H4 (cell line): Measurements from ENCODE around the gene SSTR3. TPM values are rescaled to one million over a fixed set of nuclear protein-coding genes. Genes with fewer than 3 reads are reported as not detected.
A peak's percentile ranks its signal among the peaks of the same experiment; 100 is the strongest.

Experiments
- DNase-seq: peaks from one replicate; pipeline ENCODE4 v3.0.0-alpha.2; 2015; ENCODE audit warnings: low spot score
- total RNA-seq: library from RNA; depleted of rRNA; stranded (reverse); fragments of >200 nt; shearing (Covaris generic); gene quantifications from 2 replicates; pipeline ENCODE4 v1.2.3, GENCODE V29; 2014

SSTR3 gene
- total RNA-seq, 1 experiment from 2014 or later = not detected

DNA sequence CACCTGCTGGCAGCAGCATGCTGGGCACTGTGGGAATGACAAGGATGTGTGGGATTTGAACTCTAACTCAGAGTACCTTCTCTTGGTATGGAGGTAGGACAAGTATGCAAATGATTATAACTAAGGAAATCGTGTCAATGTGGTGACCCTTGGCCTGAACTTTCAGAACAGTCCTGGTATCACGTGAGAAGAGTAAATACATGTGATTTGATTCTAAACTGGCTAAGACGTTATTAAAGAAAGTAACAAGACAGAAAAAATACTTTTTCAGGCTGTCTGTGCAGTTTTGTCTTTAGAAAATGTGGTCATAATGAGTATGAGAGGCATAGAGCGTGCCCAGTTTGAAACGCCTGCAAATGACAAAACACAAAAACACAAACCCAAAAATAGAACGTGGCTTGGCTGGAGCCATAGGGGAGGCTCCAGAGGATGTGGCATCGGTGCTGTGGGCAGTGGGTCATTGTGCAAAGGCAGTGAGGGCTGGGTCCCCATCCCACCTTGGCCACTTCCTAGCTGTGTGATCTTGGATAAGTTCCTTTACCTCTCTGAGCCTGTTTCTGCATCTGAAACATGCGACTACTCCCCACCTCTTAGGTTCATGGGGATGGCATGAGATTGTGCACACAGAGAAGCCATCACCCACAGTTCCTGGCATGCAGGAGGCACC, 44.2 kb downstream of the SSTR3 start:
- DNase-seq = no peak

DNA sequence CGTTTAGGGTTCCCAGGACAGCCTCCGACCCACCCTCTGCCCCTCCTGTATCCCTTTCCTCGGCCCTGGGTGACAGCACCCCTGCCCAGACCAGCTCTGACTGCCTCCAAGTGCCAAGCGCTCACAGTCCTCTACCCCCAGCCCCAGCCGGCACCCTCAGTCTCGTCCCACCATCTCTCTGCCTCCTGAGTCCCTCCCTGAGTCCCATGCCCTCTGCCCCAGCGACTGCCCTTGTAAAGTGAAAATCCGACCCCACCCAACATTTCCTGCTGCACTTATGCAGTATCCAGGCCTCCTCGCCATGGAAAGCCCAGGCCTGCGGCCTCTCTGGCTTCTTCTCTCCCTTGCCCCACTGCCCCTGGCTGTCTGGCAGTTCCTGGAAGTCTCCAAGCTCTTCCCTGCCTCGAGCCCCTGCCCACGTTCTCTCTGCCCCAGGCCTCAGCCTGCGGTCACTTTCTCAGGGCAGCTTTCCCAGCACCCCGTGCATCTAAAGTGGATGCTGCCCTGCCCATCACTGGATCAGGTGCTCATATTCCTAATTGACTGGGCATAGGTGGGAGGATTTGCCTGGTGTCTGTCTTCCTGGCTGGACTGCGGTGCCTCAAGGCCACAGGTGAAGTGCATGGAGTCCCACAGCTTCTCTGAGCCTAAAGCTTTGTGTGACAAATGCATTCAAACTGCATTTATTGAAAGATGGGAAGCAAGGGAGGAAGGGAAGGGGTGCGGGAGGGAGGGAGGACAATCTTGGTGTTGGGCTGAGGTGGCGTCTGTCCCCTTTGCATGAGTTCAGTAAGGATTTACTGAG, 44.9 kb downstream of the SSTR3 start:
- DNase-seq = no peak

DNA sequence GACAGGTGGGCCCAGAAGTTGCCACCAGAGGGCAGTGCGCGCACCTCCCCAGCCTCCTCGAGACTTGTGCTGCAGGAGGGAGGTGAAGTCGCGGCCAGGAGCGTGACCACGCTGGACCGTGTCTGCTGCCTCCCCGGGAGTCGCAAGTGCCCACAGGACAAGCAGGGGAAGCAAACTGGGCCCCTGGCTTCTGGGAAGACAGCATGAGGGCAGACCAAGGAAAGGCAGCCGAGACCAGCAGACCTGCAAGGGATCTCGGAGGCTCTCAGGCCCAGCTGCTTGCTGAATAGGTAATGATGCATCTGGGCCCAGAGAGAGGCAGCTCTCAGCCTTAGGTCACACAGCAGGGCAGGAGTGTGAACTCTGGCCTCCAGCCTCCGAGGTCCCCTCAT, 45.6 kb downstream of the SSTR3 start:
- peak; percentile 53 for DNase-seq

DNA sequence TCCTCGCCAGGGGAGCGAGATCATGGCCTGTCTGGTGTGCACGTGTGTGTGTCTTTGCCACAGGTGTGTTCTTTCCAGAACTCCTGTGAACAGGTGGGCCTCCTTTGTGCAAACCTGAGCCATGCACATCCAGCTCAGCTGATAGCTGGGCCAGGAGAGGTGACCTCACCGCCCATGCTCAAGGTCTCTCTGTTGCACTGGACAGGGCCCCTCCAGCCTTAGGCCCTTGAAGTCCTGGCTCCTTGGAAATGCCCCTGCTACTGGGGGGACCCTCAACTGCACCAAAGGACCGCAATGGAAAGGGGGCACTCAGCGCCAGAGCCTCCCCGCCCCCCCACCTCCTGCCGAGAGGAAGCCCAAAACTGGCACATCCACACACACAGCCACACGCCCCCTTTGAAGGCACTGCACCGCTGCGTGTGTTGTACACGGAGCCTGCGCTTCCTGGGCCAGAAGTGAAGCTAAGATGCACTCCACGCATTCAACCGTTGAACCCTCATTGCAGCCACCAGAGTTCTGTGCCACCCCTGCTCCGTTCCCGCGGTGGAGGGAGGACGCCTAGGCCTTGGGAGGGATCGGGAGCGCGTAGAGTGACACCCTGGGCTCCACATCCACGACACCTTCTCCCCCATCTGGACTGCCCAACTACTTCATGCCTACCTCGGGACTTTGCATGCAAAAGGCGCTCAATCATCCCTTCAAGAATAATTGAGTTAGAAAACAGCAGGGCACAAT, 46.2 kb downstream of the SSTR3 start:
- DNase-seq = no peak

DNA sequence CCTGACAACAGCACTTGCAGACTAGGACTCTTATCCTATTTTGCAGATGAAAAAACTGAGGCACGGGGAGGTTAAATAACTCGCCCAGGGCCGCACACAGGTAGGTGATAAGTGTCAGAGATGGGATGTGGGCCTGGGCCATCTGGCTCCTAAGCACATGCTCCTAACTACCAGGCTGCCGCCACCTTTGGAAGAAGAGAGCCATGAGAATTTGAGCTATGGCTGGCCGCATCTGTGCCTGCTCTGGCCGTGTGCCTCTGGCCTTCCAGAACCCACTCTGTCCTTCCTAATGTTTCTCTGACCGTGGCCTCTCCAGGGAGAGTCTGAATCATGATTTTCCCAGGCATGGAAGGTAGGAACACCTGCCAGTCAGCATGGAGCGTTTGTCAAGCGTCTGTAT, 47.2 kb downstream of the SSTR3 start:
- DNase-seq = no peak

DNA sequence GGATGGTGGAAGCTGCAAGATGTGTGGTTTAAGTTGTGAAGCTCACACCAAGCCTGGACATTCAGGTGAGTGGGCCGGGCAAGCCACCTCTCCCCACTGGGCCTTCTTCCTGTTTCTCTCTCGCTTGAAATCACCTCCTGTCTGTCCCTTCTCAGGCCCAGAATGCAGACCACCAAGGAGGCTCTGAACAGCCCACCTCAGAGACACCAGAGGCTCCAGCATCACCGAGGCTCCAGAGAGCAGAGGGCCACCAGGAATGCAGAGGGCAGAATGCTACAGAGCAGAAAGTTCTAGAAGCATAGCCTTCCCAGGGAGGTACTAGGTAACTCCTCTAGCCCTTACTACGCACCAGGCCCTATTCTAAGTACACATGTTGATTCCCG, 47.8 kb downstream of the SSTR3 start:
- DNase-seq = no peak

DNA sequence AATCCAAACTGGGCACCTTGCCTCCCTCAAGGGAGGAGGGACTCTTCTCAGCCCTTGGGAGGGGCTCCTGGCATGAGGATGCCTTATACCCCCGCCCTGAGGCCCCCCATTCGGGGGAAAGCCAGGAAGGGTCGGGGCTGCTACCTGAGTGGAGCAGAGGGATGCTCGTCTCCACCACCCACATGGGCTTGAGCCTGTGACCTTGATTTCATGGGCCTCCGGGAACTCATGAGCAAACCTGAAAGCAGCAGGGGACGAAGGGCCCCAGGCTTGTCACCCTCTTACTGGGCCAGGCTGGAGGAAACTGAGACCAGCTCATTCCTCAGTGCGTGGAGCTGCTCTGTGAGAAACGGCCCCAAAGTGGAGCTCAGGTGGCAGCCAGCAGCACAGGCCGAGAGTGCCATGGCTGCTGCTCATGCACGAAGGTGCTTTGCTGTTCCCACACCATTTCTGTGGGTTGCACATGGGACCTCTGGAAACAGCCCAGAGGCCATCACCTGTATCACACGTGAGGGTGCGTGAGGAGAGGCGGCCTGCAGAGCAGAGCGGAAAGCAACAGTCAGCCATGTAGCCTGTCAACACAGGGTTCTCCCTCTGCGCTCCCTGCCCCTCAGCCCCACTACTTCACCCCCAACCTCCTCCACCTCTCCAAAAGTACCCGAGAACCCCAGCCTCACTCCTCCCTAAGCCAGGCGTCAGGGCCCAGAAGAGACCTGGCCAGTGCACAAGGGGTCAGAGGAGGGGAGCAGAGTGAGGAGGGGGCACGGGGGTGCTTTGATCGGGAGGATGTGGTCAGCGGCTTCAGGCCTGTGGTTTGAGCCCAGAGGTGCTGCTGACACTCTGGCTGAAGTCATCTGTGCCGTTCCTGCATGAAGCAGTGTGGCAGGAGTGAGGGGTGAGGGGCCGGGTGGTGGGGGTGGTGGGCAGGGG, 48.4 kb downstream of the SSTR3 start:
- no peak for DNase-seq

DNA sequence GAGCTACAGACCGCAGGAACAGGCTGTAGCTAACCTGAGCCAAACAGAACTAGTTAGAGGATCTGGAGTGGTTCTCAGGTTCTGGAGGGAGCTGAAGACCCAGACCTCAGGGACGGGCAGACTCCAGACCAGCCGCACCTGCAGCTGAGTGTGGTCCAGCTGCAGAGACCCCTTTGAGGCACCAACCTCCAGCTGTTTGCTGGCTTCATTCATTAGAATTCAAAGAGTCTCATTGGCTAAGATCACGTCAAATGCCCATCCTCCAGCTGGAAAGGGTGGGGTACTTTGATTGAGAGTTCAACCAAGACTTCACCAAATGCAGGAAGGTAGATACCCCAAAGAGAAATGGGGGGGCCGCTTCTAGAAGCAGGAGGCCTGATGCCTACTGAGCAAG, 49.2 kb downstream of the SSTR3 start:
- DNase-seq = no peak

DNA sequence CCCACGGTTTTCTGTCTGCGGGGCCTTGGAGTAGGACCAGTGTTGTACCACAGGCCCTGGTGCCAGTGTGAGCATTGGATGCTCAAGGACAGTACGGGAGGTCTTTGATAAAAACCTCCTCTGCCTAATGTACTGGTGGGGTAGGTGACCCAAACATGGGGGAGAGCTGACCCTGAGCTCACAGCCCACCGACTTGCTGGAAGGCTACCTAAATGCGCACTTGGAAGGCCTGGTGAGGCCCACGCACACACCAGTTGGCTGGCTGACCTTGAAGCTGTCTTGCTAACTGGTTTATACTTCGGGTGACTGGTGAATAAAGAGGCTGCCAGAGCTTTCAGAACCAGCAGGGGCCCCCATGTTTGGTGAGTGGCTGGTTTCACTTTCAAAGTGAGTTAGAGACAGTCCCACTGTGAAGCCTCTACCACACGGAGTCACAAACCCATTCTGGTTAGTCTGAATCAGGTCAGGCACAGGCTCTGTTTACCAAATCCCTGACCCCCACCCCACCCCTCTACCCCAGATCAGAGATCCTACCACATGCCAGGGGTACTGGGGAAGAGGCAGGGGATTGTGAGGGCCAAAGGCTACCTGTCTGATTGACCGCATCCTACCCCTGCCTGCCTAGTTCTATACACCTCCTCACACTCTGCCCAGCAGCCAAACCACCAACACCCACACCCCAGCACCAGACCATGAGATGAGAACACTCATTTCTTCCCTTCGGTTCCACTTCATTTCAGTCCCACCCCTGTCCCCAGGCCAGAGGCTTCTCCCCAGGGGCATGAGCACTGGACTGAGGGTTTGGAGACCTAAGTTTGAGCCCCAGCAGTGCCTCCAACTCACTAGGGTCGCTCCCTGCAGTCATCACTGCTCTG, 49.8 kb downstream of the SSTR3 start:
- no peak for DNase-seq

DNA sequence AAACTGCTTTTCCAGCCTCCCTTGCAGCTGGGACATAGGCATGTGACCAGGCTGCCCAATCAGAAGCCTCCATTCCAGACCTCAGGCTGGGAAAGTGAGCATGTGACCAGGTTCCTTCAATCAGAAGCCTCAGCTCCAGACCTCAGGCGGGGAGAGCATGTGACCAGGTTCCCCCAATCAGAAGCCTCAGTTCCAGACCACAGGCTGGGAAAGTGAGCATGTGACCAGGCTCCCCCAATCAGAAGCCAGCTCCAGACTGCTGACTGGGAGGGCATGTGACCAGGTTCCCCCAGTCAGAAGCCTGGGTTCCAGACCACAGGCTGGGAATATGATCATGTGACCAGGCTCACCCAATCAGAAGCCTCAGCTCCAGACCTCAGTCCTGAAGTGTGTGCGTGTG, 50.8 kb downstream of the SSTR3 start:
- no peak for DNase-seq

DNA sequence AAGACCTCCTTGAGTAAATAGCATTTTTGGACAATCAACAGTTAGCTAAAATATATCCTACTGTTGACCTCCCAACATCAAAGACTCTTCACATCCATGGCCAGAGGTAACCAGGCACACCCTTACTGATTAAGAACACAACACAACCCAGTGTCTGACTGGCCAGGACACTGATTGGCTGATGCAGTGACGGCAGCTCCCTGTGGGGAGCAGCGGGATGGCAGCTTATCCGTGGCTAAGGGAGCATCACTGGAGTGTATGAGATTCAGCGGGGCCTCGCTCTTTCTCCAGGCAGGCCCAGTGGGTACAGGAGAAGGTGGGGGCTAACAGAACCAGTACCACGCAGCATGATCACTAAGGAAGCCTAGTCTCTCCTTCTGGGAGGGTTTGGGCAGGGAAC, 52.2 kb downstream of the SSTR3 start:
- no peak for DNase-seq

DNA sequence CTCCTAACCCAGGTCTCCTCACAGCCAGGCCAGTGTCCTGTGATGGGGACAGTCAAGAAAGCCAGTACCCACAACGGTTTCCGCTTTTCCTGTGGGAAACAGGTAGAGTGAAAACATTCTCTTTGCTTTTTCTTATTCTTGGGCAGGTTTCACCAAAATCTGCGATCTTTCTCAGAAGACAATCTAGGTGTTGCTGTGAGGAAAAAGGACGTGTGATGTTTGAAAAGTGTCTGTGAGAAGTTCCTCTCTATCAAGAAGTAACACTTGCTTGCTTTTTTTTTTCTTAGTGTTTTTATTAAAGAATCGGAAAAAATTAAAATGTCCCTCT, 53.4 kb downstream of the SSTR3 start:
- DNase-seq = no peak

DNA sequence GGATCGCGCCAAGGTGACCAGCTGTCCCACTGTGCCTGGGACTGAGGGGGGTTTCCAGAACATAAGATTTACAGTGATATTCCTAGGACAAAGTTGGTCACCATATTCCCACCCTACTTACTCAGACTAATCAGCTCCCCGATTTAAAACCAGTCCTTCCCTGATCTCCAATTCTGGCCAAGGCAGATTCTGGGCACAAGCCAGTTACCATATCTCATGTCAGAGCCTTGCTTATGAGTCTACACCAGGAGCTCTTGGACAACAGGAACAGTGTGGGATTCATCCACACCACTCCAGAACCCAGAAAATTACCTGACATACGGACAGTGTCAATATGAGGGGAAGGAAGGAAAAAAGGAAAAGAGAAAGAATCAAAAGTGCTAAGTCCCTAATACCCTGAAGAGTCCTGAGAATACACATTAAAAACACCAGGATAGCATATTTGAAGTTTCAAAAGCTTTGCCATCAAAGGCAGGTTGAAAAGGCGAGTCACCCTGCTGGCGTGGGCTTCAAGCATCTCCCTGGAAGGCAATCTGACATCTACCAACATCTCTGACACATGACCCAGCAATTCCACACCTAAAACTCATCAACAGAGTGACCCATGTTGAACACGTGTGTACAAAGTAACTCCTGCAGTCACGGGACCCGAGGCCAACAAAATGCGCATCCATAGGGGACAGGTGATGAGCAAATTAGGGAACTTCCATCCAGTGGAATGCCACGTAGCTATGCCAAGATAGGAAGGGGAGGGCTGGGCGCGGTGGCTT, 54.6 kb downstream of the SSTR3 start:
- no peak for DNase-seq

DNA sequence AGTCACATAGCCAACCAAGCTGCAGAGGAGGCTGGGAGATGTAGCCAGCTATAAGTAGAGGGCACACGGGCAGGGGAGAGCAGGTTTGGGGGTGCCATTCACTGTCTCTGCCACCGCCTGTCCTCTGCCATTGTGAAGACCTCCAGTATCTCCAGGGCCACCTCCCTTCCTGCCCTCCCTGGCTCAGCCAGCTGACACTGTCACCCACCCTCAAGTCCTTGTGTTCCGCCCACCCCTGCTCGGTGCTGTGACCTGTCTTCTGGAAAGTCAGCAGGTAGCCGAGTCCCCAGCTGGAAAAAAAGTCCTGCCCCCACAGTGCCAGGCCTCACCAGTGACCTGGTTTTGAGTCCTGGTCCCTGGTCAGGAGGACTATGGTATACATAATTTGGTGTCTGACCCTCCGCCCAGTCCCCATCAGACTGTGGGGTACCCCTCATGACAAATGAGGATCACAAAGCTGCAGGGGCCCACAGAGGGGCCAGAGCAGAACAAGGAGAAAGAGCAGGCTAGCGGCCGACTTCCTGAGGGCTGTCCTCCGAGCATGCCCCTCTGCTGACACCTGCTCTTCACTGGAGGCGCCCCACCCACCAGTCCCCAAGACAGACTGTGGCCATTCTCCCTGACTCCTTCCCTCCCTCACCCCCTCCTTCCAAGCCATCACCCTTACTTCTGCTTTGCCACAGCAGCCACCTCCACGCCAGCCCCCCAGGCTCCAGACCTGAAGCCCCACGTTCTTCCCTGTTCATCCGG, 55.4 kb downstream of the SSTR3 start:
- DNase-seq = no peak

DNA sequence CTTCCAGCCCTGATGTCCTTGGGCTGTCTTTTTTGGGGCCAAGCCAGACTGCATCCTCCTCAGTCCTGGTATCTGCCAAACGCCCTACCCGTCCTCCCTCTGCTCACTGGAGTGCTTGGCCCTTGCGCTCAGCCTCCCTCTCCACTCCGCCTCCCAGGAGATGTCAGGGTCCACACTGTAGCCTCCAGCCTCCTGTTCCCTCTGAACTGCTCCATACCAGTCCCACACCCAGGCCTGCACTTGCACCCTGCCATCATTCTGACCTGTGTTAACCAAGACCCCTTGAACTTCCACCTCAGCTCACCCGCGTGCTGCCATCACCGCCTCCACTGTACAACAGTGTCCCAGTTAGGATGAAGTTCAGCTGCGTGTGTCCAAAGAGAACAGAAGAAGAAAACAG, 56.3 kb downstream of the SSTR3 start:
- no peak for DNase-seq

DNA sequence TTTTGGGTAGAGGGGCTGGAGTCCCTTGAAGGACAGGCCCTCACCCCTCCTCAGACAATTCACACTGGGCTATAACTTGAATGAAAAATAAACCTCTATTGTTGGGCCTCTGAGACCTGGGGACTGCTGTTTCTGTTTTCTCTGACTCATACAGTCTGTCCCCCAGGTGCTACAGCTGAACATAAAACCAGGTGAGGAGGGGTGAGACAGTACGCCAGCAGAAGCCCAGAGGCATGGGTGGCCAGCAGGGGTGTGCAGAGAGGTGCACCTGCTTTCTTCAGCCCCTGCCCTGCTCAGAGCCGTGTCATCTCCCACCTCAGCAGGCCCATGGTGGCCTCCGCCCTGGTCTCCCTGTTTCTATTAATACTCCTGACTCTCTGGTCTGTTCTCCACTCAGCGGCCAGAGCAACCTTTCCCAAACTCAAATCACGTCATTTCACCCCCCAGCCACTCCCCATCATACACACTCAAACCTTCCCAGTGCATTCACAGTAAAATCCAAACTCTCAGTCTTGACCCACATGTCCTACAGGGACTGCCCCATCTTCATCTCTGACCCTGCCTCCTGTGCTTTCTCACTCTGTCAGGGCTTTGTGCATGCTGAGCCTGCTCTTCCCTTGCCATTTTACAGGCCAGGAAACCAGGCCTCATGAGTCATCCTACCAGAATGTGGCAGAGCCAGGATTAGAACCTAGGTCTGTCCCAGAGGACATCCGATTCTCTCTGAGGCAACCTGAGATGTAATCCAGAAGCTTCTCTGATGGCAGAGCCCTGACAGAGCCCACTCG, 57.2 kb downstream of the SSTR3 start:
- DNase-seq = no peak
